Upper lobe of left lung (tissue), 6 donors: Measurements from ENCODE around the gene TADA1. TPM values are rescaled to one million over a fixed set of nuclear protein-coding genes. Genes with fewer than 3 reads are reported as not detected.

Experiments
- ATAC-seq, 2 donors: fragments of 200-7000 bp; cut with Tn5 transposase; one replicate each; pipeline ENCODE4 v1.9.1; 2022; ENCODE audit warnings: mild to moderate bottlenecking in 2 of 2, moderate library complexity in 2 of 2; ENCODE audit not compliant: low FRiP score in 2 of 2
- DNase-seq, 2 donors: peaks; one replicate each; pipeline ENCODE4 v3.0.0-alpha.2; 2019 to 2020
- H3K27ac ChIP-seq, 4 donors: fragments of 200-600 bp; sonication (generic); one replicate each; pipeline ENCODE4 v1.5.1; 2016 to 2019
- H3K27me3 ChIP-seq, 4 donors: fragments of 200-600 bp; sonication (generic); one replicate each; pipeline ENCODE4 v1.5.1; 2017 to 2019
- H3K36me3 ChIP-seq, 4 donors: fragments of 200-600 bp; sonication (generic); one replicate each; pipeline ENCODE4 v1.5.1; 2016 to 2019
- H3K4me1 ChIP-seq, 4 donors: fragments of 200-600 bp; sonication (generic); one replicate each; pipeline ENCODE4 v1.5.1; 2018 to 2019
- H3K4me3 ChIP-seq, 4 donors: fragments of 200-600 bp; sonication (generic); one replicate each; pipeline ENCODE4 v1.5.1; 2017 to 2019; ENCODE audit warnings: mild to moderate bottlenecking in 2 of 4, moderate library complexity in 1 of 4
- H3K9me3 ChIP-seq, 4 donors: fragments of 200-600 bp; sonication (generic); one replicate each; pipeline ENCODE4 v1.5.1; 2018 to 2019
- CTCF ChIP-seq, 6 experiments: fragments of 450-650 bp in 4 of 6; fragments of 200-600 bp in 2 of 6; sonication (generic) in 2 of 6; IDR thresholded peaks; one replicate each; pipeline ENCODE4 v1.5.1; 2016 to 2019; ENCODE audit warnings: antibody characterized with exemption in 6 of 6
- EP300 ChIP-seq, 4 donors: sonication (generic); formaldehyde crosslinking; IDR thresholded peaks; one replicate each; pipeline ENCODE4 v1.5.1; 2017; ENCODE audit warnings: antibody characterized with exemption in 4 of 4, control low read depth in 2 of 4
- POLR2A ChIP-seq, 4 donors: fragments of 450-650 bp; IDR thresholded peaks; one replicate each; pipeline ENCODE4 v1.5.1; 2016 to 2017; ENCODE audit warnings: antibody characterized with exemption in 4 of 4, mild to moderate bottlenecking in 2 of 4
- POLR2AphosphoS5 ChIP-seq, 2 donors: sonication (generic); formaldehyde crosslinking; IDR thresholded peaks; one replicate each; pipeline ENCODE4 v1.5.1; 2017; ENCODE audit warnings: antibody characterized with exemption in 2 of 2
- WGBS, 2 donors: methylation state at CpG; one replicate each; pipeline ENCODE4 v1.1.5; 2017 to 2018; 5-methylcytosine and 5-hydroxymethylcytosine counted together
- total RNA-seq, 6 donors: library from RNA; depleted of rRNA in 4 of 6; stranded (reverse); fragments of >200 nt in 4 of 6; gene quantifications; one replicate each; pipeline versions ENCODE4 v1.1.0 to v1.2.1, GENCODE V29; 2016 to 2021
- donor health status: DM: no; HTN: no; CAD: no; lungs with moderate emphysema.
- donor health status: DM: no; HTN: yes; CAD: no; lungs with severe emphysema.

TADA1 gene
- total RNA-seq, 6 donors from 2014 or later: 2.6 to 15.3 (median 8.5) TPM

GRCh38 chr1:166899769-166900168, 23.7 kb upstream of the TADA1 start:
- Histone ChIP-seq H3K27ac (no peak overlapping the region), H3K27me3 (no peaks in the 10 kb centered on the region)

GRCh38 chr1:166895766-166896165, 19.7 kb upstream of the TADA1 start:
- no peak for TF ChIP-seq POLR2A (IDR thresholded peaks at IDR 0.05)
- no peak for ATAC-seq
- Histone ChIP-seq H3K36me3 (no peaks in the 10 kb centered on the region), H3K27me3 (no peaks in the 10 kb centered on the region), H3K4me3 (no peak overlapping the region), H3K9me3 (peaks cover 0 to 6% (median 5%) of the 10 kb centered on the region in 4 donors), H3K27ac (no peak overlapping the region), H3K4me1 (no peaks in the 10 kb centered on the region)
- WGBS, 2 donors: 62 to 75% methylated on average over 4 of the region's 4 CpGs
- no peak for DNase-seq

More at GRCh38 chr1:166899769-166900168, 23.7 kb upstream of the TADA1 start:
- no peak for DNase-seq
- Histone ChIP-seq H3K4me1 (no peaks in the 10 kb centered on the region), H3K4me3 (no peak overlapping the region), H3K9me3 (peaks cover 0 to 6% (median 5%) of the 10 kb centered on the region in 4 donors), H3K36me3 (no peaks in the 10 kb centered on the region)
- no peak for ATAC-seq
- TF ChIP-seq CTCF (IDR thresholded peaks at IDR 0.05): no peak
- no peak for TF ChIP-seq POLR2A (IDR thresholded peaks at IDR 0.05)
- TF ChIP-seq POLR2AphosphoS5 (IDR thresholded peaks at IDR 0.05): no peak
- no peak for TF ChIP-seq EP300 (IDR thresholded peaks at IDR 0.05)

- ATAC-seq (no peak), DNase-seq (no peak)
- Histone ChIP-seq H3K36me3 (no peaks in the 10 kb centered on the region), H3K4me1 (no peaks in the 10 kb centered on the region), H3K27ac (no peak overlapping the region), H3K27me3 (peaks cover 0 to under 1% (median 0%) of the 10 kb centered on the region in 4 donors), H3K4me3 (no peak overlapping the region), H3K9me3 (no peaks in the 10 kb centered on the region)
- TF ChIP-seq POLR2AphosphoS5 (IDR thresholded peaks at IDR 0.05) (no peak), POLR2A (IDR thresholded peaks at IDR 0.05) (no peak), CTCF (IDR thresholded peaks at IDR 0.05) (no peak), EP300 (IDR thresholded peaks at IDR 0.05) (no peak)
Observed at GRCh38 chr1:166889776-166890175, 13.7 kb upstream of the TADA1 start.

GRCh38 chr1:166888373-166889111, 12.5 kb upstream of the TADA1 start:
- Histone ChIP-seq H3K4me3 (no peak overlapping the region), H3K27ac (no peak overlapping the region), H3K27me3 (peaks cover 0 to 10% (median 4%) of the 10 kb centered on the region in 4 donors), H3K9me3 (no peaks in the 10 kb centered on the region), H3K36me3 (no peaks in the 10 kb centered on the region), H3K4me1 (peaks cover 6 to 10% (median 7%) of the 10 kb centered on the region in 4 donors)
- 79 to 84% methylated on average over 4 of the region's 4 CpGs for WGBS, 2 donors
- no peak for ATAC-seq
- no peak for DNase-seq
- TF ChIP-seq EP300 (IDR thresholded peaks at IDR 0.05) (no peak), CTCF (IDR thresholded peaks at IDR 0.05) (no peak), POLR2AphosphoS5 (IDR thresholded peaks at IDR 0.05) (no peak), POLR2A (IDR thresholded peaks at IDR 0.05) (no peak)

- Histone ChIP-seq H3K4me1 (peaks cover 6 to 10% (median 7%) of the 10 kb centered on the region in 4 donors), H3K9me3 (no peaks in the 10 kb centered on the region), H3K27ac (no peak overlapping the region), H3K4me3 (no peak overlapping the region), H3K27me3 (peaks cover 0 to 10% (median 4%) of the 10 kb centered on the region in 4 donors), H3K36me3 (no peaks in the 10 kb centered on the region)
- 93 to 100% methylated on average over 3 of the region's 3 CpGs for WGBS, 2 donors
- no peak for DNase-seq
- TF ChIP-seq POLR2A (IDR thresholded peaks at IDR 0.05): no peak
- no peak for TF ChIP-seq CTCF (IDR thresholded peaks at IDR 0.05)
- TF ChIP-seq POLR2AphosphoS5 (IDR thresholded peaks at IDR 0.05): no peak
- TF ChIP-seq EP300 (IDR thresholded peaks at IDR 0.05): no peak
- ATAC-seq: no peak
Observed at GRCh38 chr1:166884971-166885370, 8.9 kb upstream of the TADA1 start.
